ENCODE results near the gene PAK2.
"Not testable (repeated sequence)": the region's sequence is repeated elsewhere in the genome, so short reads cannot be mapped to it uniquely, and the experiment has no call there.

The PAK2 gene

DNA sequence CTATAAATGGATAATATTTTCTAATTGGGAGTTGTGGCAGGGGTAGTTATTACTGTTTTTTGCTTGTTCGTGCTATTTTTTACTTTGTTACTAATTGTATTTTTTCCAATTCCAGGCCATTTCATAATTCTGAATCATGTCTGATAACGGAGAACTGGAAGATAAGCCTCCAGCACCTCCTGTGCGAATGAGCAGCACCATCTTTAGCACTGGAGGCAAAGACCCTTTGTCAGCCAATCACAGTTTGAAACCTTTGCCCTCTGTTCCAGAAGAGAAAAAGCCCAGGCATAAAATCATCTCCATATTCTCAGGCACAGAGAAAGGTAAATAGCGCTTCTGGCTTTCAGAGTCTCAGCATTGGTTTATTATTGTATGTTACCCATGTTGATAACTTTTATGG lies 42.9 kb downstream of the PAK2 start:
- DNase-seq (ENCODE audit: low spot score): no peak

DNA sequence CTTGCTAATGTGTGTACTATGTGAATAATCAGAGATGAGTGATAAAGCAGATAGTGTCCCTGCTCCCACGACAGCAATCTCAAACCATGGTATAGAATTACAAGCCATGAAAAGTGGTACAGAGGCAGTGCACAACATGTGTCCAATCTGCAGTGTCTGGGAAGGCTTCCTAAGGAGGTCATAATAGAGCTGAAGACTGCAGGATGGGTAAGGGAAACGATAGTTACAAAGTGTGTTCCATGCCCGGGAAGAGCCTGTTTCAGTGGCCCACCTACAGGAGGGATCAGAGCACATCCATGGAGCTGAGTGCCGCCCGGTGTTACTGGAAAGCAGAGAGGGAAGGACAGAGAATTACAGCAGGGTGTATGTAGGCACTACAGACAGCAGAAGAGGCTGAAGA lies 48.9 kb downstream of the PAK2 start:
- DNase-seq (ENCODE audit: low spot score): no peak

DNA sequence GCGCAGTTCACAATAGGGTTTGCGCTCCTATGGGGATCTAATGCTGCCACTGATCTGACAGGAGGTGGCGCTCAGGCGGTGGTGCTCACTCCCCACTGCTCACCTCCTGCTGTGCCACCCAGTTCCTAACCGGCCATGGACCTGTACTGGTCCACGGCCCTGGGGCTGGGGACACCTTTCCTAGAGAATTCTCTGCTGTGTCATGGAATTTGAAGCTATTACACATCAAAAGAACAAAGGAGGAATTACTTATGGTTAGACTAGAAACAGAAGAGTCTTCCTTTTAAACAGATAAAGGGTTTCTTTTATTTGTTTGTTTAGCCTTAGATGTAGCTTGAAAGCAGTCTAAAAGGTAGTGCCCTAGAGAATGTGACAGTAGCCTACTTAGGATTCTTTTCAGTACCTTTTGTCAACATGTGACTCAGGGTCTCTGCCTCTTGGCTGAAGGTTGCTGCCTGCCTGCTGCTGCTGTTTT lies 50.3 kb downstream of the PAK2 start:
- DNase-seq (ENCODE audit: low spot score): no peak

DNA sequence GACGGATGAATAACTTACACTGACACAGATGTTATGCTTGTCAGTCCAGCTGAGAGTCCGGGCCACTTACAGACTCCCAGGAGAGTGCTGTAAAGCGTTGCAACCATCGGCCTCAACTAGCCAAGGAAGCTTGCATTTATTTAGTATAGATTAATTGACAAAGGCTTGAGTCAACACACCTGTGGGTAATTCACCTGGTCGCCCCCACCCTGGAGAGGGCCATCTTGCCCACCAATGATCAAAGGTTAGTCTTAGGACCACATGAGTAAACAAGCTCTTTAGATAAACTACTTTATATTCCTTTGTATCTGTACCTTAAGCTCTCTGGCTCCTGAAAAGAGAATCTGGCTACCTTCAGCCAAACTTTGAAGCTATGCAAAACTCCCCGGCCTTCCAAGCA lies 51.0 kb downstream of the PAK2 start:
- DNase-seq (ENCODE audit: low spot score): no peak

DNA sequence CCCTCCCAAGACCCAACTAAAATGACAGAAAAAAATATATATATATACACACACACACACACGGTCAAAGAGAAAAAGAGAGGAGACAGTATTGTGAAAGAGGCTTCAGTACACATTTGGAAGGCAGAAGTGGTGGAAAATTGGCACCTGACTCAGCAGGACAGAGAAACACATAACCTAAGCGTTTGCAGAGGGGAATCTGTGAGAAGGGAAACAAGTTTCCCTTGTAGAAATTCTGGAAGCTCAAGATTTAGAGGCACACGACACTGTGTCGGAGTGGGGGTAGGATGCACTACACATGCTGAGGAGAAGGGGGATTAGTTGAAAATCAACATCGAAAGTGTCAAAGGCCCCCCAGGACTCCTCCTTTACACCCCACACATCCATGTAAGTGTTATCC lies 53.1 kb downstream of the PAK2 start:
- DNase-seq (ENCODE audit: low spot score): no peak

DNA sequence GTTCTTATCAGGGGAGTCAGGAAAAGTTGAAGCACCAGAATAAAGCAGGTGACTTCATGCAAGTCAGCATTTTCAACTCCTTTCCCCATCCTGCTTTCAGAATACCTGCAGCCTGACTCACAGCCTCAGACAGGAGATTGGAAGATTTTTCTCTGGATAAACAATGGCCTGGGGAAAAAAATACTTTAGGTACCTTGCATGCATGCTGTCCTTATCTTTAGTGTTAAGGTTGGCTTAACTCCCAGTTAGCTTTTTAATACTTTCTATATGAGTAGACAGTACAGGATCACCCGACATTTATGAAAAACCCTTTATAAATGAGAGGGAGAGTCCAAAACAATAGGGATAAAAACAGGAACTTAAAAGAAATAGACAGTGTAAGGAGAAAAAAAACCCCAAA lies 53.6 kb downstream of the PAK2 start:
- no peak for DNase-seq (ENCODE audit: low spot score)

DNA sequence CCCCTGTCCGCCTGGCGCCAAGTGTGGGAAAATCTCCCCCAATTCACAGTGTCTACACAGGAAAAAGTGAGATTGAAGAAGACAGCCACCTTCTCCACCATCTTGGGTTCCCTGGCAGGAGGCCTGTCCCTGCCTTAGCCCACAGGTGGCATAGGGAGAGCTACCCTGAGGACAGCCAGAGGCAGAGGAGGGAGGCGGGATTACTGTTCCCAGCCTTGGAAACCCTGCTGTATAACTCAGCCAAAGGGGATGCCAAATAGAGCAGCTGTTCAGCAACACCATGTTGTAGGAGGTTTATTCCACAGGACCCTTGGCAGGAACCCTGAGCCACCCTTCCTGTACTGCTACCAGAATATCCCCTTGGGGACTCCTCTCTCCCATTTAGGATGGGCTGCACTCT lies 54.8 kb downstream of the PAK2 start:
- DNase-seq (ENCODE audit: low spot score): no peak

DNA sequence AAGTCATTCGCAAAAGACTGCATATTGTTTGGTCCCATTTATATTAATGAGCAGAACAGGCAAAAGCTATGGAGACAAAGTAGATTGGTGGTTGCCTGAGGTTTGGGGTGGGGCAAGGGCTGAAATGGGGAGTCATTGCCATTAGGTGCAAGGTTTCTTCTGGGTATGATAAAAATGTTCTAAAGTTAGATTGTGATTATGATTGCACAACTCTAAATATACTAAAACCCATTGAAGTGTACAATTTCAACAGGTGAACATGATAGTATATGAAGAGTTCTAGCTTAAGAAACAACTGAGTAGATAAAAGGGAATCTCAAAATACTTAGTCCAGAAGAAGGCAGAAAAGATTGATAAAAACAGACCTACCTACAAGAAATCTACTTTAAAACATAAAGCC lies 56.7 kb downstream of the PAK2 start:
- no peak for DNase-seq (ENCODE audit: low spot score)

DNA sequence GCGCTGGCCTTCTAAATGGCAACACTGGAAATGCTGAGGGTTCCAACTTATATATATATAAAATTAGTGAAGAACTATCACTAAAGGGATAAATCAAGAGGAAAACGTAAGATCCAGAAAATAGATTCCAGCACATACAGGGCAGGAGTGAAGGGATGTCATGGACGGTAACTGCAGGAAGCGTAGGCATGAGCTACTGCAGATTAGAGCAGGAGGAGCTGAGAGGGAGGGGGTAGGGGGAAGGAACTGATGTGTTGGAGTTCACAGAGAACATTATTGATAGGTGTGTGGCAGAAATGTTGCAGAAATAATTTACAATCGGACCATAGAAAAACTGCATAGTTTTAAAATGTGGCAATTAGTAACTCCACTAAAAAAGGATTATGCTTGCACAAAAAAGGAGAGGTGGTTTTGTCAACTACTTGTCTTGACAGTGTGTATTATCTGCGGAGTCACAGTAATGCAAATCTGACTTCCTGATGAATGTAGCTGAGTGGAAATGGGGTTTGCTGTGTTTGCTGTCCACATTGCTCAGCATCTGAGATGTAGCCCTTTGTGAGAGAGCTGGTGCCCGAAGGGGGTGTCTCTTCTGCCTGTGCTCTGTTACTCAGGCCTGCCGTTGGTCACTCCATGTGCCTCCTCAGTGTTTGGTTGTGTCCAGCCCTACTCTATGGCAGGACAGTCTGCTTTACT lies 61.2 kb downstream of the PAK2 start:
- DNase-seq (ENCODE audit: low spot score): no peak

DNA sequence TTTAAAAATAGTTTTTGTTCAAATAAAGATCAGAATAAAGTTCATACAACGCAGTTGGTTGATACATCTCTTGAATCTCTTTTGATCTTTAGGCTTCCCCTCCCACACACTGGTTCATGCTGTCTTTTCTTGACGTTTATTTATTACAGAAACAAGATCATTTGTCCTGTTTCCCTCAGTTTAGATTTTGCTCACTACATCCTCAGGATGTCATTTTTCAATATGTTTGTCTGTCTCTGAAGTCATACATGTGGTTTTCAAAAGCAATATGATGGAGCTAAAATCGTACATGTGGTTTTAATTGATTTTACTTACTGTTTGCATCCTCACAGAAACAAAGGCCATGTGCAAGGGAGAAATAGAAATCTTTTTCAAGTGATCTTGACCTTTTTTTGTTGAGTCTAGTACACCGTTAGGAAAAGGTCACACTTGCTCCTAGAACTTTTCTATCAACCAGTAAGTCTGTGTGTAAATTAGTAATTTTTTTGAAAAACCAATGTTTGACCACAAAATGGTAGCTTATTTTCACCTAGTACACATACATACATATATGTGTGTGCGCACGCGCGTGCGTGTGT lies 64.3 kb downstream of the PAK2 start:
- no peak for DNase-seq (ENCODE audit: low spot score)

DNA sequence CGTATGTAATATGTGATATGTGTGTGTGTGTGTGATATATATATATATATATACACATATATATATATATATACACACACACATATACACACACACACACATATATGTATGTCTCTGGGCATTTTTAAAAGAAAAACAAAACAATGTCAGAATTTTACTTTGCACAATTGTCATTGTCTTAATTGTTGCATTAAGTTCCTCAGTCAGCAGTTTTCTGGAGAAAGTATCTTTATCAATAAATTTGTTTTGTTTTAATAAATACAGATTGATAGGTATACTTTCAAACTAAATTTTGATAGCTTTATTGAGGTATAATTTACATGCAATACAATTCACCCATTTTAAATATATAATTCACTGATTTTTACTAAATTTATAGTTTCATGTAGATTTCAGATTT lies 65.1 kb downstream of the PAK2 start:
- DNase-seq (ENCODE audit: low spot score): no peak

DNA sequence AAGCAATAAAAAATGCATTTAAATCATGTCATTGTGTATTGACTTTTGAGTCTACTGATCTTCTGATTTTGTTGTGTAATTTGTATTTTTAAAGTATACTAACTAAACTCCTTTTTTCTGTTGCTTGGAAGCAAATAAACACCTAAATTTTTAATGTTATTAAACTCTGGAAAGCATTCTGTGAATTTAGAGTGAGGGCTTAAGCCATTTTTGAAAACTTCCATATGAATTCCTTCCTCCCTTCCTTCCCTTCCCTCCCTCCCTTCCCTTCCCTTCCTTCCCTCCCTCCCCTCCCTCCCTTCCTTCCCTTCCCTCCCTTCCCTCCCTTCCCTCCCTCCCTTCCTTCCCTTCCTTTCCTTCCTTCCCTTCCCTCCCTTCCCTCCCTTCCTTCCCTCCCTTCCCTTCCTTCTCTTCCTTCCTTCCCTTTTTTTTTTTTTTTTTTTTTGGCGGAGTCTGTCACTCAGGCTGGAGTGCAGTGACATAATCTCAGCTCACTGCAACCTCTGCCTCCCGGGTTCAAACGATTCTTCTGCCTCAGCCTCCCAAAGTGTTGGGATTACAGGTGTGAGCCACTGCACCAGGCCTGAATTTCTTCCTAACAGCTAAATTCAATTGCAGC lies 71.4 kb downstream of the PAK2 start:
- DNase-seq (ENCODE audit: low spot score): no peak

DNA sequence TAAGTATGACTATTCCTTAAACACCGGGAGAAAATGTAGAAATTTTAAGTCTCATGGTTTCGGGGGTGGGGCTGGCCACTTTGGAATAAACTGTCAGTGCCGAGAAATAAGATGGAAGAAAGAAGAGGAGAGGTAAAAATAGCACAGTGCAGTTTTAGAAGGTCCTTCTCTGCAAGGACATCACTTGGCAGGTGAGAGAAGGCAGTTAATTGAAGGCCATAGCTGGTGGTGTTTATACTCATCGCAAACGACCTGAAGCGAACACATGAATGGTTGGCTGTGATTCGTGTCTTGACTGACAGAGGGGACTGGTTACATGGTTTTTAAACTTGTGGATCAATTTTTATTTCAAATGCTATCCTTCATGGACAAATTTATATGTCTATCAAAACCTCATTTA lies 73.2 kb downstream of the PAK2 start:
- no peak for DNase-seq (ENCODE audit: low spot score)

DNA sequence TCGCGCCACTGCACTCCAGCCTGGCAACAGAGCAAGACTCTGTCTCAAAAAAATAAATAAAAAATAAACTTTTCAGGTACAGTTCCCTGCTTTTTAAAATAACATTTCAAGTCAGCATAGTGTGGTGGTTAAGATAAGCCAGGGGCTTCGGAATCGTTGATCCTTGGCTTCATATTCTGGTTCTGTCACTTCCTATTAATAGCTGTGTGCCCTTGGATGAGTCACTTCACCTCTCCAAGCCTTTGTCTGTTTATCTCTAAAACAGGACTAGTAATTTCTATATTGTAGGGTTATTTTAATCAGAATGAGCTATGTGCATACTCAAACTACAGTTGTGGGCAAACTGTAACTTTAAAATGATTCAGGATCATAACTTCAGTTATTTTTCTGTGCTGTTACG lies 74.2 kb downstream of the PAK2 start:
- no peak for DNase-seq (ENCODE audit: low spot score)

DNA sequence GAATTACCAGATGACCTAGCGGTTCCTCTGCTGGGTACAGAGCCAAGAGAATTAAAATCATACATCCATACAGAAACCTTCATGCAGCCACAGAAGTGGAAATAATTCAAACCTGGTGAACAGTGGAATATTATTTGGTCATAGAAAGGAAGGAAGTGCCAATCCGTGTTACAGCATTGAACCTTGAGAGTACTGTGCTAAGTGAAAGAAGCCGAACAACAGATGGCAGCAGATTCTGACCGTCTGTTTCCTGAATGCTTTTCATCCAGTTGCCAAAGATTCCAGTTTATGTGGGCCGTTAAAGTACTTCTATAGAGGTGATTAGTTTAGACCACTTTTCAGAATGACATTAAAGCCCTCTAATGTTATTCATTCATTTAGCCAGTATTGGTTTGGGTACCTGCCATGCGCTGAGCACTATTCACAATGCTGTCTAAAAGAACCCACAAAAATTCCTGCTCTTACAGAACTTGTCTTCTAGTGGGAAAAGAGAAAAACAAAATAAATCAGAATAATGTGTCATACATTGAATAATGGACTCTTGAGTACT lies 82.2 kb downstream of the PAK2 start:
- DNase-seq (ENCODE audit: low spot score): no peak

DNA sequence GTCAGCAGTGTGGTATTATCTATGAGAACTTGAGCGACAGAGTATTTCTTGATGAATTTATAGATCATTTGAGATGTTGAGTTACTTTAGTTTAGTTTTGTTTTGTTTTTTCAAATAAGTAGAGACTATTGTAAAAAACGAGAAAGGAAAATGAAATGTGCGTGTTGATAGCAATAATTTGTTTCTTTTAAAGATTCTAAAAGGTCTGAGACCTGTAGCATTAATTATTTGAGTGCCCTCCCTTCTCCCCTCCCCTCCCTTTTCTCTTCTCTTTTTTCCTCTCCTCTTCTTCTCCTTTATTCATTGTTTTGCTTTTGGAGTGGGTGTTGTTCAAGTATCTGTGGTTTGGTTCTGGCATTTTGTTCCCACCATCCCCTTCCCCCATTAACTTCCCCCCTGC lies 90.0 kb downstream of the PAK2 start:
- DNase-seq (ENCODE audit: low spot score): not testable (repeated sequence)

DNA sequence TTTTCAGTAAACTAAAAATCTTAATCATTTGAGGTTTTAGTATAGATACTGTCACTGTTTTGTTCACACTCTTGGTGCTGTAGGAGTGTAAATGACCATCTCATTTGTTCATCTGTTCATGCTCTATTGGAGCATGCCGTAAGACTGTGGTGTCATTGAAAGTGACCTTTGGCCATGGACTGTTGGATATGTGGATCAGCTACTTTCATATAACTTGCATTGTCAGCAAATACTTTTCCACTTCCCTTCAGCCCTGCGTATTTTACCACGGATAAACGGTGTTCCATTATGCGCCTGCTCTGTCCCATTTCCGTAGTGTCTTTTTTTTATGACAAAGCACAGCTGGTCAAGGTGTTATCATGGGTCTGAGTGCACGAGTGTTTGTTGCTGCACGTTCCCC lies 95.4 kb downstream of the PAK2 start:
- DNase-seq (ENCODE audit: low spot score): no peak

DNA sequence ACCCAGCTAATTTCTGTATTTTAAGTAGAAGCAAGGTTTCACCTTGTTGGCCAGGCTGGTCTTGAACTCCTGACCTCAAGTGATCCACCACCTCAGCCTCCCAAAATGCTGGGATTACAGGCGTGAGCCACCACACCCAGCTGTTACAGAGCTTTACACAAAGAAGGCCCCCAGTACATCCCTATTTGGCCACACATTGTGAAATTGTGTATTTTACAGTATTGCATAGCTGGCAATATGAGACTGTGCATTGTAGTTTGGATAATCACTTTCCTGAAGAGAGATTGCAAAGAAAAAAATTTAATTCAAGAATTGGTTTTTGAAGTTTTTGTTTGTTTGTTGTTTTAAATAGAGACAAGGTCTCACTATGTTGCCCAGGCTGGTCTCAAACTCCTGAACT lies 97.0 kb downstream of the PAK2 start:
- DNase-seq (ENCODE audit: low spot score): not testable (repeated sequence)

DNA sequence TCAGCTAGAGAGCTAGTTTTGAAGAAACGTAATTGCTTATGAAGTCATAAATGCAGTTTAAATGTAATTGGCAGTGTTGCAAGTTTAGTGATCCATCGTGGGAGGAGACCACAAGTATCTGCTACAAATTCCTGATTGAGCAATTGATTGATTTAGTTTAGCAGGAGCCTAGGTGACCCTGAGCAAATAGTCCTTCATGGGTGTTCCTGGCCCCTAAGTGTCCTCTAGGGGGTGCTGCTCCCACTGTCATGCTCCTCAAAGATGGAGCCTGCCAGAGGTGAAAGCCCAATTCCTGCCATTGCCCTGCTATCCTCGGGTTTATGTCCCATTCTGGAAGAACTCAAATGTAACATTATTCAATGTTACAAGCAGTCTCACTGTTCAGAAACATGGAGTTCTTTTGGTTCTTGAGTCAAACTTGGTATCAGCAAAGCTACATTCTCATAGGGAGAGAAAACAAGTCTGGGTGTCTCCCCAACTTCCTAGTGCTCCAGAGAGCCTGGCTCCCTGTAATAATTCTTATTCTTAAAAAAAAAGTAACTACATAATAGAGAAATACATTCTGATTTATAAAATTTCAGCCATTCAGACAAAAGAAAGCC lies 98.3 kb downstream of the PAK2 start:
- peak; percentile 75 for DNase-seq (ENCODE audit: low spot score)

DNA sequence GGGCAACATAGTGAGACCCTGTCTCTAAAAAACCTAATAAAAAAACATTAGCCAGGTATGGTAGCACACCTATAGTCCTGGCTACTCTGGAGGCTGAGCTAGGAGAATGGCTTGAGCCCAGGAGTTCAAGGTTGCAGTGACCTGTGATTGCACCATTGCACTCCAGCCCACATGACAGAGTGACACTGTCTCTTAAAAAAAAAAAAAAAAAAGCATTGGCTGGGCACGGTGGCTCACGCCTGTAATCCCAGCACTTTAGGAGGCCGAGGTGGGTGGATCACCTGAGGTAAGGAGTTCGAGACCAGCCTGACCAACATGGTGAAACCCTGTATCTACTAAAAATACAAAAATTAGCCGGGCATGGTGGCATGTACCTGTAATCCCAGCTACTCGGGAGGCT lies 99.7 kb downstream of the PAK2 start:
- DNase-seq (ENCODE audit: low spot score): not testable (repeated sequence)

DNA sequence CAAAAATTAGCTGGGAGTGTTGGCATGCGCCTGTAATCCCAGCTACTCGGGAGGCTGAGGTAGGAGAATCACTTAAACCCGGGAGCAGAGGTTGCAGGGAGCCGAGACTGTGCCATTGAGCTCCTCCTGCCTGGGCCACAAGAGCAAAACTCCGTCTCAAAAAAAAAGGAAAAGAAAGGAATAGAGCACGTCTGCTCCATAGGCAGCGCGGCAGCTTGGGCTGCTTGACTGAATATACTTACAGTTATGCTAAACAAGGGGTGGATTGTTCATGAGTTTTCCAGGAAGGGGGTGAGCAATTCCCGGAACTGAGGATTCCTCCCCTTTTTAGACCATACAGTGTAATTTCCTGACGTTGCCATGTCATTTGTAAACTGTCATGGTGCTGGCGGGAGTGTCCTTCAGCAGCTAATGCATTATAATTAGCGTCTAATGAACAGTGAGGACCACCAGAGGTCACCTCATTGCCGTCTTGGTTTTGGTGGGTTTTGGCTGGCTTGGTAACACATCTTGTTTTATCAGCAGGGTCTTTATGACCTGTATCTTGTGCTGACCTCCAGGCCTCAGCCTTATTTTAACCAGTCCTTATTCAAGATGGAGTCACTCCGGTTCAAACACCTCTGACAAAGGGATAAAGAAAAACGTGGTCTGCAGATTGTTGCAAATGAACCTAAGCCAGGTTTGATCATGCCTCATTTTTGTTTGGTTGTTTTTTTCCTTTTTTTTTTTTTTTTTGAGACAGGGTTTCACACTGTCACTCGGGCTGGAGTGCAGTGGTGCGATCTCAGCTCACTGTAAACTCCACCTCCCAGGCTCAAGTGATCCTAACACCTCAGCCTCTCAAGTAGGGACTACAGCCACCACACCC lies 103.1 kb downstream of the PAK2 start:
- no peak for DNase-seq (ENCODE audit: low spot score)
